ENCODE measurements around the gene EGR4. TPM values are rescaled to one million over a fixed set of nuclear protein-coding genes. Genes with fewer than 3 reads are reported as not detected.

The EGR4 gene
- total and polyA plus RNA-seq, 2 donors: 0.05 to 0.14 TPM

- Histone ChIP-seq H3K9me3 (ENCODE audit: control insufficient read depth in 2 of 2, insufficient read depth in 1 of 2, low read length in 1 of 2) (no peaks in the 10 kb centered on the region), H3K4me3 (ENCODE audit: low read length in 2 of 2) (no peak overlapping the region)
- WGBS: 82% methylated on average over 3 of the region's 3 CpGs
These were observed 46.5 kb downstream of the EGR4 start for GRCh38 chr2:73246850-73247249.

DNA sequence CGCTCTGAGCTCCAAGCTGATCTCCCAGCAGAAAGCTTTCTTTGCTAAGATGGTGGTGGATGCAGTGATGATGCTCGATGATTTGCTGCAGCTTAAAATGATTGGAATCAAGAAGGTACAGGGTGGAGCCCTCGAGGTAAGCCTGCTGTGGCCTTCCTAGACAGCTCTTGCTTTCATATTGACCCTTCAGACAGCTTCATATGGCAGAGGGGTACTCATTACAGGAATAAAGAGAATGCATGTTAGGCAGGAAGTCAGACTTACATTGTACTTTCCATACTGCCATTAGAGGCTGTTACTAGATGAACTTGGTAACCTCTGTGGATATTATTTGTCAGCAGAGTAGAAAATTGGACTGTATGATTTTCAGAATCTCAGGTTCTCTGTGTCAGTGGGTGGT lies 48.8 kb downstream of the EGR4 start:
- WGBS: 97% methylated on average over 3 of the region's 3 CpGs
- DNase-seq (ENCODE audit: low read depth in 6 of 9, low spot score in 9 of 9): no peak
- H3K27ac ChIP-seq (ENCODE audit: low read depth in 1 of 2, low read length in 1 of 2): no peak overlapping the region
- no peaks in the 10 kb centered on the region for H3K9me3 ChIP-seq (ENCODE audit: control insufficient read depth in 2 of 2, insufficient read depth in 1 of 2, low read length in 1 of 2)
- H3K4me1 ChIP-seq (ENCODE audit: control insufficient read depth in 2 of 2, insufficient read depth in 2 of 2, low read length in 2 of 2): no peaks in the 10 kb centered on the region
- H3K36me3 ChIP-seq (ENCODE audit: control insufficient read depth in 2 of 2, insufficient read depth in 2 of 2, low read length in 1 of 2): peaks cover 71 to 83% of the 10 kb centered on the region in 2 donors
- H3K27me3 ChIP-seq (ENCODE audit: control insufficient read depth in 2 of 2, insufficient read depth in 1 of 2, low read length in 1 of 2): no peaks in the 10 kb centered on the region
- H3K4me3 ChIP-seq (ENCODE audit: low read length in 2 of 2): no peak overlapping the region

More at GRCh38 chr2:73246850-73247249, 46.5 kb downstream of the EGR4 start:
- DNase-seq (ENCODE audit: low read depth in 6 of 9, low spot score in 9 of 9): no peak
- Histone ChIP-seq H3K36me3 (ENCODE audit: control insufficient read depth in 2 of 2, insufficient read depth in 2 of 2, low read length in 1 of 2) (peaks cover 86 to 94% of the 10 kb centered on the region in 2 donors), H3K27ac (ENCODE audit: low read depth in 1 of 2, low read length in 1 of 2) (no peak overlapping the region), H3K27me3 (ENCODE audit: control insufficient read depth in 2 of 2, insufficient read depth in 1 of 2, low read length in 1 of 2) (no peaks in the 10 kb centered on the region), H3K4me1 (ENCODE audit: control insufficient read depth in 2 of 2, insufficient read depth in 2 of 2, low read length in 2 of 2) (no peaks in the 10 kb centered on the region)

GRCh38 chr2:73243884-73244570 lies 49.3 kb downstream of the EGR4 start:
- H3K4me3 ChIP-seq (ENCODE audit: low read length in 2 of 2): no peak overlapping the region
- H3K27ac ChIP-seq (ENCODE audit: low read depth in 1 of 2, low read length in 1 of 2): no peak overlapping the region
- peaks cover 68 to 83% of the 10 kb centered on the region in 2 donors for H3K36me3 ChIP-seq (ENCODE audit: control insufficient read depth in 2 of 2, insufficient read depth in 2 of 2, low read length in 1 of 2)
- DNase-seq (ENCODE audit: low read depth in 6 of 9, low spot score in 9 of 9): no peak
- H3K27me3 ChIP-seq (ENCODE audit: control insufficient read depth in 2 of 2, insufficient read depth in 1 of 2, low read length in 1 of 2): no peaks in the 10 kb centered on the region
- no peaks in the 10 kb centered on the region for H3K9me3 ChIP-seq (ENCODE audit: control insufficient read depth in 2 of 2, insufficient read depth in 1 of 2, low read length in 1 of 2)
- H3K4me1 ChIP-seq (ENCODE audit: control insufficient read depth in 2 of 2, insufficient read depth in 2 of 2, low read length in 2 of 2): no peaks in the 10 kb centered on the region
- WGBS: 77% methylated on average over 5 of the region's 5 CpGs

Other genes starting within 250 kb of the EGR4 start
- 11.0 TPM for gene SFXN5, start 221.8 kb downstream of the EGR4 start, total RNA-seq
- gene SFXN5, start 221.8 kb downstream of the EGR4 start, polyA plus RNA-seq: 6.2 TPM
- gene RAB11FIP5, start 180.6 kb downstream of the EGR4 start, total RNA-seq: 0.71 TPM
- gene RAB11FIP5, start 180.6 kb downstream of the EGR4 start, polyA plus RNA-seq: 3.8 TPM
- gene NOTO, start 91.0 kb downstream of the EGR4 start, total RNA-seq: not detected
- 0.02 TPM for gene NOTO, start 91.0 kb downstream of the EGR4 start, polyA plus RNA-seq
- 11.5 TPM for gene SMYD5, start 79.3 kb downstream of the EGR4 start, total RNA-seq
- 14.5 TPM for gene SMYD5, start 79.3 kb downstream of the EGR4 start, polyA plus RNA-seq
- 20.2 TPM for gene PRADC1, start 60.3 kb downstream of the EGR4 start, total RNA-seq
- gene PRADC1, start 60.3 kb downstream of the EGR4 start, polyA plus RNA-seq: 15.4 TPM
- gene CCT7, start 59.2 kb downstream of the EGR4 start, total RNA-seq: 313 TPM
- 115 TPM for gene CCT7, start 59.2 kb downstream of the EGR4 start, polyA plus RNA-seq
- gene FBXO41, start 9.1 kb downstream of the EGR4 start, total RNA-seq: 2.8 TPM
- 8.2 TPM for gene FBXO41, start 9.1 kb downstream of the EGR4 start, polyA plus RNA-seq
- 19.5 TPM for gene ALMS1, start 92.3 kb upstream of the EGR4 start, total RNA-seq
- 8.4 TPM for gene ALMS1, start 92.3 kb upstream of the EGR4 start, polyA plus RNA-seq

Measured in thymus (tissue), 11 donors.